HG03103 (cell line): ENCODE measurements around the gene YJU2.
A peak's percentile ranks its signal among the peaks of the same experiment; 100 is the strongest.
"Not testable (repeated sequence)": the region's sequence is repeated elsewhere in the genome, so short reads cannot be mapped to it uniquely, and the experiment has no call there.

Experiments used
- ATAC-seq: cut with Tn5 transposase; IDR thresholded peaks from one replicate; pipeline ENCODE4 v1.9.1; 2021; ENCODE audit warnings: low read depth; ENCODE audit not compliant: unreplicated experiment

The YJU2 gene

GRCh38 chr19:4227771-4228170, 19.1 kb upstream of the YJU2 start:
- ATAC-seq, result no peak

- ATAC-seq, result no peak
Observed at GRCh38 chr19:4228765-4229178, 18.1 kb upstream of the YJU2 start.

- ATAC-seq, result peak; percentile 62
Observed at GRCh38 chr19:4229179-4229931, 17.5 kb upstream of the YJU2 start, which contains the start of gene EBI3. Gene EBI3 (plus strand): TSS chr19:4229523. CDS start chr19:4229551, 28 bp downstream.

- ATAC-seq, result not testable (repeated sequence)
Observed at GRCh38 chr19:4230237-4230636, 16.6 kb upstream of the YJU2 start.

GRCh38 chr19:4231521-4231920, 15.4 kb upstream of the YJU2 start:
- ATAC-seq, result not testable (repeated sequence)

GRCh38 chr19:4232139-4232538, 14.7 kb upstream of the YJU2 start:
- ATAC-seq, result not testable (repeated sequence)

GRCh38 chr19:4232614-4233281, 14.1 kb upstream of the YJU2 start:
- ATAC-seq, result no peak

DNA sequence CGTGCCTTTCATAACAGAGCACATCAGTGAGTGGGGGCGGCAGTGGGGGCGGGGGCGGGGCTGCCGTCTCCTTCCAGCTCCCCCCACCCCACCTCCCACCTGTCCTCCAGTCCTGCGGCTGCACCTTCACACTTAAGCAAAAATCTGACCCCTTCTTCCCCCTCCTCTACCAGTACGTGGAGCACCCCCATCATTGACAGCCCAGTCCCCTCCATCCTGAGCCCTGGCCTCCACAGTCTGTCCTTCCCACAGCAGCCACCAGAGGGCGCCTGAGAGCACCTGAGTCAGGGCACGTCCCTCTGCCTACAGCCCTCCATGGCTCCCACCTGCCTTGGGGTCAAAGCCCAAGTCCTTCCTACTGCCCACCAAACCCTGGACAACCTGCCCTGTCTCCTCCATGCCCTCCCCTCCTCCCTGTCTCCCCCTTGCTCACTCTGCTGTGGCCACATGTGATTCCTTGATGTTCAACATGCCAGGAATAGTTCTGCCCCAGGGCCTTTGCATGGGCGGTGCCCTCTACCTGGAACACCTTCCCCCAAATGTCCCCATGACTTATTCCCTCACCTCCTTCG, 13.5 kb upstream of the YJU2 start:
- no peak for ATAC-seq

- no peak for ATAC-seq
Observed at GRCh38 chr19:4234142-4234861, 12.6 kb upstream of the YJU2 start.

DNA sequence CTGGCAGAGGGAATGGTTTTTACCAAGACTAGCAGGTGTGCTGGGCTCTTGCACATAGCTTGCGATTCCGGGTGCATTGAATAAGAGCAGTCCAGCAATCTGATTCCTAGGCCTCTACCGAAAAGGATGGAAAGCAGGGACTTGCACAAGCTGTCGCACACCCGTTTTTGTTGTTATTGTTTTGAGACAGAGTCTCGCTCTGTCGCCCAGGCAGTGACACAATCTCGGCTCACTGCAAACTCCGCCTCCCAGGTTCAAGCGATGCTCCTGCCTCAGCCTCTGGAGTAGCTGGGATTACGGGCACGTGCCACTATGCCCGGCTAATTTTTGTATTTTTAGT, 12.0 kb upstream of the YJU2 start:
- ATAC-seq, result no peak

- ATAC-seq, result not testable (repeated sequence)
Observed at GRCh38 chr19:4237510-4237909, 9.4 kb upstream of the YJU2 start.

DNA sequence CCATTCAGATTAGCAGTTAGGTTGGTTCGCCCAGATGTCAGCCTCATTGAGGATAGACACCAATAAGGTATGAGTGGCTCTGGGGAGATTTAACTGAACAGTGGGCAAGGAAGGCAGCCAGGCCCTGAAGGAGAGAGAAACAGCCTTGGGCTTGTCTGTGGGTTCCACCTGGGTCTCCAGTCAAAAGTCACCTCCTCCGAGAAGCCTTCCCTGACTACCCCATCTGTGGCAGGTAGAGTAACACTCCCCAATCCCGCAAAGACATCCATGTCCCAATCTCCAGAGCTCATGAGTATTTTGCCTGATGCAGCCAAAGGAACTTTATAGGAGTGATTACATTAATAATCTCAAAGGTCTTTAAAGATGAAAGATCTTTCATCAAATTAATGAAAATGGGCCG, 8.0 kb upstream of the YJU2 start:
- ATAC-seq, result no peak

GRCh38 chr19:4241824-4242430, 5.0 kb upstream of the YJU2 start:
- ATAC-seq, result no peak

DNA sequence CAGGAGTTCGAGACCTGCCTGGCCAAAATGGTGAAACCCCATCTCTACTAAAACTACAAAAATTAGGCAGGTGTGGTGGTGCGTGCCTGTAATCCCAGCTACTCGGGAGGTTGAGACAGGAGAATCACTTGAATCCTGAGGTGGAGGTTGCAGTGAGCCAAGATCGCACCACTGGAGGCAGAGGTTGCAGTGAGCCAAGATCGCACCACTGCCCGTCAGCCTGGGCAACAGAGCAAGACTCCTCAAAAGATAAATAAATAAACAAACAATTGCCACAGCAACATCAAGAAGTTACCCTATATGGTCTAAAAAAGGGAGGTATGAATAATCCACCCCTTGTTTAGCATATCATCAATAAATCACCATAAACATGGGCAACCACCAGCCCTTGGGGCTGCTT, 942 bp upstream of the YJU2 start:
- not testable (repeated sequence) for ATAC-seq

- ATAC-seq, result no peak
Observed at GRCh38 chr19:4256563-4256962, 9.7 kb downstream of the YJU2 start.

- no peak for ATAC-seq
Observed at GRCh38 chr19:4257025-4257424, 10.1 kb downstream of the YJU2 start.

DNA sequence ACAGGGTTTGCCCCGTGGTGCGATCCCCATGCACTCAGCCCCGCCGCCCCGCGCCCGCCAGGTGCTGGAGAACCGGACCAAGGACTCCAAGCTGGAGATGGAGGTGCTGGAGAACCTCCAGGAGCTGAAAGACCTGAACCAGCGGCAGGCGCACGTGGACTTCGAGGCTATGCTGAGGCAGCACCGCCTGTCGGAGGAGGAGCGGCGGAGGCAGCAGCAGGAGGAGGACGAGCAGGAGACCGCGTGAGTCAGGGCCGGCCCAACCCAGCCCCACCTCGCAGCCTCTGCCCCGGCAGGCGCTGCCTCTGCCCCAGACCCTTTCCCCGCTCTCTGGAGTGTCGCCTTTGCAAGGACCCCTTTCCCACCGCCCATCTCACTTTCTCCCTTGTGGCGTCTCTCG, 11.3 kb downstream of the YJU2 start:
- ATAC-seq, result no peak

DNA sequence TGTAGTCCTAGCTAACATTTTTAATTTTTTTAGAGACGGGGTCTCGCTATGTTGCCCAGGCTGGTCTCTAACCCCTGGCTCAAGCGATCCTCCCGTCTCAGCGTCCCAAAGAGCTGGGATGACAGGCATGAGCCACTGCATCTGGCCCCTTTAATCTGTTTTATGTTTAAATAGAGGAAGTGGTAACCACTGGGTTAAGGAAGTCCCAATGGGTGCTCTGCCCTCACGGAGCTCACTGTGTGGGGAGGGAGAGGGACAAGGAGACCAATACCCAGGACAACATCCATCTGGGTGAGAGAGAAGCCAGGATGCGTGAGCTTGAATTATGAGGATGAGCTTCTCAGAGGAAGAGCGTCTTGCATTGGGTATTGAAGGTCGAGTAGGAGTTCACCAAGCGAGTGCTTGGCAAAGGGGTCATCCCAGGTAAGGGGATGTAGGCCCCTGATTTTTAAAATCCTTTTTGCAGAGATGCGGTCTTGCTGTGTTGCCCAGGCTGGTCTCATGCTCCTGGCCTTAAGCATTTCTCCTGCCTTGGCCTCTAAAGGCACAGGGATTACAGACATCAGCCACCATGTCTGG, 13.8 kb downstream of the YJU2 start:
- ATAC-seq, result no peak

DNA sequence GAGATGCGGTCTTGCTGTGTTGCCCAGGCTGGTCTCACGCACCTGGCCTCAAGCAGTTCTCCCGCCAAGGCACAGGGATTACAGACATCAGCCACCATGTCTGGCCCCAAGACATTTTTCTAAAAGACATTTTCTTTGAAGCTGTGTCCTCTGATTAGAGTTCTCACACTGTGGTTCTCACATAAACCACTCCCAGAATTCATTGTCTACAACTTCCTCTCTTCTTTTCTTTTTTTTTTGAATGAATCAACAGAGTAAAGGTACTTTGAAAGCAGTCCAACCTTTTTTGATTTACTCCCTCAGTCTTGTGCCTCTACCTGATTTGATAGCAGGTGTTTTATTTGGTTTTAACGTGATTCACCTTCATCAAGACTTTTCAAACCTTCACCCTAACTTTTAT, 17.9 kb downstream of the YJU2 start:
- ATAC-seq, result no peak

DNA sequence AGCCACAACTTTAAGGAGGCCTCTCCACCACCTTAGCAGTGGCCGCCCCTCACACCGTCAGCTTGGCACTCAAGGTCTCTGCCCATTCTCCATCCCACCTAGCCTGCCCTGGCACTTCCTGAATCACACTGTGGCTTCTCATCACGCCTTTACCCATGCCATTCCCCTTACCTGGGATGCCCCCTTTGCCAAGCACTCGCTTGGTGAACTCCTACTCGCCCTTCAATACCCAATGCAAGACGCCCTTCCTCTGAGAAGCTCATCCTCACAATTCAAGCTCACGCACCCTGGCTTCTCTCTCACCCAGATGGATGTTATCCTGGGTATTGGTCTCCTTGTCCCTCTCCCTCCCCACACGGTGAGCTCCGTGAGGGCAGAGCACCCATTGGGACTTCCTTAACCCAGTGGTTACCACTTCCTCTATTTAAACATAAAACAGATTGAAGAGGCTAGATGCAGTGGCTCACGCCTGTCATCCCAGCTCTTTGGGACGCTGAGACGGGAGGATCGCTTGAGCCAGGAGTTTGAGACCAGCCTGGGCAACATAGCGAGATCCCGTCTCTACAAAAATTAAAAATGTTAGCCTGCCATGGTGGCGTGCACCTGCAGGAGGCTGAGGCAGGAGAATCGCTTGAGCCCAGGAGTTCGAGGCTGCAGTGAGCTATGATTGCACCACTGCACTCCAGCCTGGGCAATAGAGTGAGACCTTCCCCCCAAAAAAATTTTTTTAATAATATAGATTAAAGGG, 19.5 kb downstream of the YJU2 start:
- ATAC-seq, result no peak
